WTC11 (cell line): ENCODE results near the gene LIN7A. TPM values are rescaled to one million over a fixed set of nuclear protein-coding genes. Genes with fewer than 3 reads are reported as not detected.
A peak's percentile ranks its signal among the peaks of the same experiment; 100 is the strongest.

Experiments used
- ATAC-seq: fragments of 200-7000 bp; cut with Tn5 transposase; 2 replicates; pipeline ENCODE4 v1.10.0; 2021; ENCODE audit warnings: mild to moderate bottlenecking, moderate library complexity
- CTCF ChIA-PET: fragments of 300-600 bp; sonication (Branson Sonifier 250); formaldehyde crosslinking; loops from one replicate; lab custom pipeline; 2021; ENCODE audit warnings: antibody characterized with exemption; lab: Charles Lee
- POLR2A ChIA-PET: fragments of 350-600 bp; sonication (Branson Sonifier 250); formaldehyde crosslinking; loops from one replicate; lab custom pipeline; 2021; ENCODE audit warnings: antibody characterized with exemption; lab: Charles Lee
- DNase-seq: peaks from one replicate; pipeline ENCODE4 v3.0.0; 2021; ENCODE audit warnings: low spot score
- H3K27ac Mint-ChIP-seq: 2 replicates; pipeline ENCODE4 v1.8.0; 2021; ENCODE audit warnings: mixed read lengths
- H3K27me3 Mint-ChIP-seq: 2 replicates; pipeline ENCODE4 v1.8.0; 2021; ENCODE audit warnings: low read depth, mild to moderate bottlenecking, moderate library complexity, mixed read lengths
- H3K36me3 Mint-ChIP-seq: 2 replicates; pipeline ENCODE4 v1.8.0; 2021; ENCODE audit warnings: mixed read lengths
- H3K4me1 Mint-ChIP-seq: 2 replicates; pipeline ENCODE4 v1.8.0; 2022; ENCODE audit warnings: mixed read lengths
- H3K4me3 Mint-ChIP-seq: 2 replicates; pipeline ENCODE4 v1.8.0; 2021; ENCODE audit warnings: mild to moderate bottlenecking, moderate library complexity, mixed read lengths
- H3K9me3 Mint-ChIP-seq: 2 replicates; pipeline ENCODE4 v1.8.0; 2021; ENCODE audit warnings: mixed read lengths
- ATF6 ChIP-seq: sonication (generic); formaldehyde crosslinking; IDR thresholded peaks from 2 replicates; pipeline ENCODE4 v1.8.1; 2023; ENCODE audit warnings: mild to moderate bottlenecking, missing genetic modification reagents
- CREB1 ChIP-seq: sonication (generic); formaldehyde crosslinking; IDR thresholded peaks from 2 replicates; pipeline ENCODE4 v1.8.0; 2023; ENCODE audit warnings: mild to moderate bottlenecking, missing genetic modification reagents
- CREM ChIP-seq: sonication (generic); formaldehyde crosslinking; IDR thresholded peaks from 2 replicates; pipeline ENCODE4 v1.8.1; 2022; ENCODE audit warnings: mild to moderate bottlenecking, missing genetic modification reagents, moderate library complexity
- FOXP1 ChIP-seq: sonication (generic); formaldehyde crosslinking; IDR thresholded peaks from 2 replicates; pipeline ENCODE4 v1.8.0; 2022; ENCODE audit warnings: missing genetic modification reagents, mild to moderate bottlenecking, moderate library complexity, borderline replicate concordance
- HMGA2 ChIP-seq: fragments of 250-450 bp; sonication (Bioruptor Pico); IDR thresholded peaks from 2 replicates; pipeline ENCODE4 v1.4.0; 2021; ENCODE audit warnings: mild to moderate bottlenecking, moderate library complexity
- IRF2 ChIP-seq: sonication (generic); formaldehyde crosslinking; IDR thresholded peaks from 2 replicates; pipeline ENCODE4 v1.8.0; 2022; ENCODE audit warnings: low read depth, missing genetic modification reagents, borderline replicate concordance
- MXD4 ChIP-seq: fragments of 250-450 bp; sonication (Bioruptor Pico); IDR thresholded peaks from 2 replicates; pipeline ENCODE4 v1.8.0; 2021; ENCODE audit warnings: mild to moderate bottlenecking, moderate library complexity, borderline replicate concordance
- PREB ChIP-seq: sonication (generic); formaldehyde crosslinking; IDR thresholded peaks from 2 replicates; pipeline ENCODE4 v1.8.1; 2022; ENCODE audit warnings: mild to moderate bottlenecking, missing genetic modification reagents, moderate library complexity, borderline replicate concordance
- PRRX2 ChIP-seq: fragments of 250-450 bp; sonication (Bioruptor Pico); IDR thresholded peaks from 2 replicates; pipeline ENCODE4 v1.8.0; 2021; ENCODE audit warnings: mild to moderate bottlenecking
- RELA ChIP-seq: sonication (generic); formaldehyde crosslinking; IDR thresholded peaks from 2 replicates; pipeline ENCODE4 v1.8.1; 2022; ENCODE audit warnings: missing genetic modification reagents, mild to moderate bottlenecking, borderline replicate concordance
- SMAD4 ChIP-seq: sonication (generic); formaldehyde crosslinking; IDR thresholded peaks from 2 replicates; pipeline ENCODE4 v1.8.0; 2022; ENCODE audit warnings: mild to moderate bottlenecking, missing genetic modification reagents
- SOX15 ChIP-seq: fragments of 250-450 bp; sonication (Bioruptor Pico); IDR thresholded peaks from 2 replicates; pipeline ENCODE4 v1.9.0; 2021; ENCODE audit warnings: mild to moderate bottlenecking
- SP1 ChIP-seq: sonication (generic); formaldehyde crosslinking; conservative IDR thresholded peaks from 2 replicates; pipeline ENCODE4 v1.8.1; 2022; ENCODE audit warnings: missing genetic modification reagents
- ZBTB43 ChIP-seq: sonication (generic); formaldehyde crosslinking; IDR thresholded peaks from 2 replicates; pipeline ENCODE4 v1.8.1; 2023; ENCODE audit warnings: mild to moderate bottlenecking, missing genetic modification reagents
- ZNF121 ChIP-seq: sonication (generic); formaldehyde crosslinking; IDR thresholded peaks from 2 replicates; pipeline ENCODE4 v1.8.0; 2023; ENCODE audit warnings: missing genetic modification reagents
- ZNF138 ChIP-seq: sonication (generic); formaldehyde crosslinking; conservative IDR thresholded peaks from 2 replicates; pipeline ENCODE4 v1.8.1; 2022; ENCODE audit warnings: mild to moderate bottlenecking, moderate library complexity, missing genetic modification reagents
- ZNF423 ChIP-seq: fragments of 250-450 bp; sonication (Bioruptor Pico); IDR thresholded peaks from 2 replicates; pipeline ENCODE4 v2.1.2; 2022; ENCODE audit warnings: mild to moderate bottlenecking, moderate library complexity
- ZNF532 ChIP-seq: fragments of 250-450 bp; sonication (Bioruptor Pico); IDR thresholded peaks from 2 replicates; pipeline ENCODE4 v1.9.0; 2021; ENCODE audit warnings: mild to moderate bottlenecking, borderline replicate concordance
- total RNA-seq: library from RNA; stranded (reverse); gene quantifications from 3 replicates; pipeline ENCODE4 v1.2.3, GENCODE V29; 2021

LIN7A gene
- total RNA-seq, 1 experiment from 2014 or later = 8.5 TPM

GRCh38 chr12:80766897-80767296 lies 170.8 kb downstream of the LIN7A start:
- H3K9me3 Mint-ChIP-seq = peaks cover 3% of the 10 kb centered on the region
- no peak for TF ChIP-seq FOXP1
- no peak for TF ChIP-seq ZNF532
- TF ChIP-seq ZNF121 (CRISPR knock-in tag) = no peak
- no peak for TF ChIP-seq ATF6
- no peak for TF ChIP-seq PRRX2 (CRISPR knock-in tag)
- TF ChIP-seq IRF2 (CRISPR knock-in tag) = no peak
- TF ChIP-seq CREB1 = no peak
- TF ChIP-seq CREM = no peak
- no peak for TF ChIP-seq SP1 (CRISPR knock-in tag)
- TF ChIP-seq ZBTB43 (CRISPR knock-in tag) = no peak
- TF ChIP-seq ZNF138 (CRISPR knock-in tag) = no peak
- no peak for TF ChIP-seq RELA
- no peak for TF ChIP-seq HMGA2
- no peak for TF ChIP-seq MXD4 (CRISPR knock-in tag)
- CTCF ChIA-PET = no interaction called here
- H3K4me3 Mint-ChIP-seq = no peak overlapping the region
- peaks cover 66% of the 10 kb centered on the region for H3K4me1 Mint-ChIP-seq
- no peaks in the 10 kb centered on the region for H3K27me3 Mint-ChIP-seq
- H3K36me3 Mint-ChIP-seq = peaks cover 3% of the 10 kb centered on the region
- H3K27ac Mint-ChIP-seq = no peak overlapping the region
- POLR2A ChIA-PET = no interaction called here
- no peak for ATAC-seq
- no peak for DNase-seq

- ChIA-PET CTCF (no interaction called here), POLR2A (no interaction called here)
- H3K4me1 Mint-ChIP-seq = peaks cover 72% of the 10 kb centered on the region
- H3K36me3 Mint-ChIP-seq = no peaks in the 10 kb centered on the region
- peak overlapping the region; percentile 70; the same call in 1 of the 2 replicates for H3K27ac Mint-ChIP-seq
- H3K9me3 Mint-ChIP-seq = no peaks in the 10 kb centered on the region
- H3K27me3 Mint-ChIP-seq = no peaks in the 10 kb centered on the region
- no peak for DNase-seq
- no peak overlapping the region for H3K4me3 Mint-ChIP-seq
- peak; percentile 22; the same call in 1 of the 2 replicates for ATAC-seq
- TF ChIP-seq ZNF423 = no peak
- no peak for TF ChIP-seq CREM
- TF ChIP-seq HMGA2 = no peak
- no peak for TF ChIP-seq FOXP1
- no peak for TF ChIP-seq SOX15 (CRISPR knock-in tag)
- no peak for TF ChIP-seq SMAD4 (CRISPR knock-in tag)
- no peak for TF ChIP-seq PREB (CRISPR knock-in tag)
These were observed 171.5 kb downstream of the LIN7A start for GRCh38 chr12:80766210-80766609.
